HG03025 (cell line): ENCODE results near the gene CYP8B1.

Experiments
- ATAC-seq: cut with Tn5 transposase; IDR thresholded peaks from one replicate; pipeline ENCODE4 v1.9.1; 2021; ENCODE audit warnings: mild to moderate bottlenecking, moderate library complexity; ENCODE audit not compliant: unreplicated experiment, low FRiP score

The CYP8B1 gene

DNA sequence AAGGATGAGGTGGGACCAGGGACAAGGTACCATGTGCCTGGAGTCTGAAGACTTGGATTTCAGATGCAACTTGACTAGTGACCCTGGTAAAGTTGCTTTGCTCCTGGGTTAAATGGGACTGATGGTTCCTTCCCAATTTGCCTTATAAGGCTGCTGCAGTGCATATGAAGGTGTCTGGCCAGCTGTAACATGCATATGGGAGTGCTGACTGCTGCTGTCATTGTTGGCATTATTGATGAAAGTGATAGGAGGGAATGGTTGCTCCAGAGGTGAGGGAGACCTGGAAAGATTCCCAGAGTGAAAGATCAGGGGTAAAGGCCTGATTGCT is 20.5 kb downstream of the CYP8B1 start:
- no peak for ATAC-seq

GRCh38 chr3:42853739-42854302 is 21.9 kb downstream of the CYP8B1 start:
- ATAC-seq, result no peak

GRCh38 chr3:42853056-42853455 is 22.6 kb downstream of the CYP8B1 start:
- no peak for ATAC-seq

- no peak for ATAC-seq
Measured at GRCh38 chr3:42852441-42852840, 23.2 kb downstream of the CYP8B1 start.

DNA sequence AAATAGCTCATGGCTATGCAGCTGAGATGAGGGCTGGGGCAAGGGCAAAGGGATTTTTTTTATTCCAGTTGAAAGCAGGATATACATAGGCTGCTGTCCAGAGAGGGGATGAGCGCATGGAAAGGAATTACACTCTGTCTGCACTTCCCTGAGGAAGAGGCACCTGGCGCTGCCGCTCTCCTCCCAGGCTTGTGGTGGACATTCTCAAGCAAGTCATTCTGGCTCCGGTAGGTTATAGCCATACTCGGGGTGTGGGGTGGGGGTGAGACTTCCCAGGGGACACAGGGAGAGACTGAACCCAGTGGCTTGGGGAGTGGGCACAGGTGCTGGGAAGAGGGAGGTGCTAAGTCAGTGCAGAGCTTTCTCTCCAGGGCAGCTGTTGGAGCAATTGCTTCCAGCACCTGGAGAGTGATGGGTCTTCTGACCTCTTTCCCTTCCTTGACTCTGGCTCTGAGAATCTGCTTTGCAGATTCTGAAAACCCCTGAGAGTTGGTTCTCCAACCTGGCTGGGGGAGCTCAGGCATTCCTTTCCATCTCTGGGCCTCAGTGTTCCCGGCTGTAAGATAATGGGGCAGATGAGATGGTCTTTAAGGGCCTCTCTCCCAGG is 24.3 kb downstream of the CYP8B1 start:
- no peak for ATAC-seq

GRCh38 chr3:42850263-42850662 is 25.4 kb downstream of the CYP8B1 start:
- no peak for ATAC-seq

DNA sequence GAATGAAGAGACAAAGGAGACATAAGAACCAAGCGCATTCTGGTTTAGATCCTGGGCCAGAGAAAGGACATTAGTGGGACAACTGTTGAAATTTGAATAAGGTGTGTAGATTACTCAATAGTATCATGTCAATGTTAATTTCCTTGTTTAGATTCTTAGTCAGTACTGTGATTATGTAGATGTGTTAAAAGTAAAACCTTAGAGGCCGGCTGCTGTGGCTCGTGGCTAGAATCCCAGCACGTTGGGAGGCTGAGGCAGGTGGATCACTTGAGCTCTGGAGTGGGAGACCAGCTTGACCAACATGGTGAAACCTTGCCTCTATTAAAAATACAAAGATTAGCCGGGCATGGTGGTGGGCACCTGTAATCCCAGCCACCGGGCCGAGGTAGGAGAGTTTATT is 26.7 kb downstream of the CYP8B1 start:
- no peak for ATAC-seq

- ATAC-seq, result no peak
Measured at GRCh38 chr3:42847731-42848130, 27.9 kb downstream of the CYP8B1 start.

GRCh38 chr3:42846685-42847522 is 28.8 kb downstream of the CYP8B1 start:
- ATAC-seq, result peak; percentile 64

- ATAC-seq, result no peak
Measured at GRCh38 chr3:42844815-42845214, 30.9 kb downstream of the CYP8B1 start.

GRCh38 chr3:42844412-42844713 is 31.3 kb downstream of the CYP8B1 start:
- ATAC-seq, result no peak

DNA sequence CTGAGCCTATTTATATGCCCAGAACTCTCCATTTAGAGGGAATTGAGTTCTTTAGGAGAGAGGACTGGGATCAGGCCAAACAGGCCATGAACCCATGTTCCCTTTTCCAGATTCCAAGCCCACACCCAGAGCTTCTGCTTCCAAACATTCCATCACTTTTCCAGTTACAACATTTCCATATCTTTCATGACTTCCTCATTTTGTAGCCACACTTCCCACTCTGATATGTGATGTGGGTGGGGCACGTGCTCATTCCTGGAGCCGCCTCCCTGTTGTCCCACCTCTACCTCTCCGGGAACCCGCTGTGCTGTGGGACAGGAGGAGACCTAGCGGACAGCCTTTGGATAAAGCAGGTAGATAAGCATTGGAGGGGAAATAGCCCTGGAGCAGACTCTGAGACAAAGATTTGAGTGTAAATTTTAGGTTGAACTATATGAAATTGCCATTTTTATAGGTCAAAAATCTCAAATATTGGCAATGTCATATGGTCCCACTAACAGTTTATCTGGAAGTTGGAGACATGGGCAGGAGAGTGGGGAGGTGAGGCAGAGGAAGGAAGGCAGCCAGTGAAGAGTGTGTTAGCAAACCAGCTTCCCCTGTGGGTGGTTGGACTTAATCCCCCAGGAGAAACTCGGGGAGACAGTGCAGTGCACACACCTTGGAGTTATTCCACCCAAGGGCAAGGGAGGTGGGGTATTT is 31.8 kb downstream of the CYP8B1 start:
- no peak for ATAC-seq

- ATAC-seq, result no peak
Measured at GRCh38 chr3:42841332-42841731, 34.3 kb downstream of the CYP8B1 start.

- peak; percentile 95 for ATAC-seq
Measured at GRCh38 chr3:42839616-42840015, 36.1 kb downstream of the CYP8B1 start.

GRCh38 chr3:42838571-42838970 is 37.1 kb downstream of the CYP8B1 start:
- no peak for ATAC-seq

DNA sequence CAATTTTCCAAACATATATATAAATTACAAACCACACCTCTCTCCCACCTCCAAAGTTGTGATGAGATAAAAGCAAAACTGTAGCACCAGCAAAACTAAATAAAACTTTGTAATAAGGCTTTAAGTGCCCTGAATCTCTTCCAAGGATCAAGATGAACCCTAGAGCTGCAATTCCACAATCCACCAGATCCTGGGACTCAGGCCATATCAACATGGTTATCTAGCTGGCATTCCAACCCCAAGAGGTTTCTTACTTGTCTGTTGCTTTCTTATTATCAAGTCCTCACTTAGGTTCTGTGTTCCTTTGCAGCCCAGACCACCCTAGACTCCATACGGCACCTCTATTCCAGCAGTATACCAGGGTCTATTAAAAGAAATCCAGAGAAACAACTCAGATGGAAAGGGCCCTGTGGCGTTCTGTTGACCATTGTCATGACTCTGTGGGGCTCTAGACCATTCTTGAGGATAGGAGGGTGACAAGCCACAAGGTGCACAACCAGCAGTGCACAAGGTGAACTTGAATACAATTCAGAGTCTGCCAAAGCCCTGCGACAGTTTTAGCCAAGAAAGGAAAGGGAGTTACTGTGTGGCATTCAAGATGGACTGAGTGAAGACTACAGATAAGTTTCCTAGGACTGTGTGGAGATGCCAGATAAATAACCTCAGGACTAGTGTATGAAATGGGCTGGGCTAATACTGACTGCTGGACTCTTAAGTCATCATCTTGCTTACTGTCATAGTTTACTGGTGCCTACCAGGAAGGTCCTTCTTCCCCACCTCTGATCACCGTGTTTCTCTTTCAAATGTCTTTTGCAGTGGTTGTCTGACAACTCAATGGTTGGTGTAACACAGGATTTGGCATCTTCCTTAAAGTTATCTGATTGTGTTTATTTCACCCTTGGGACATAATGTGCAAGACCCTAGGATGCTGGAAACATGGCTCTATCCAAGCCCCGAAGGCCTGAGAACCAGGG is 39.2 kb downstream of the CYP8B1 start:
- no peak for ATAC-seq

GRCh38 chr3:42831321-42831713 is 44.4 kb downstream of the CYP8B1 start:
- ATAC-seq, result peak; percentile 72

DNA sequence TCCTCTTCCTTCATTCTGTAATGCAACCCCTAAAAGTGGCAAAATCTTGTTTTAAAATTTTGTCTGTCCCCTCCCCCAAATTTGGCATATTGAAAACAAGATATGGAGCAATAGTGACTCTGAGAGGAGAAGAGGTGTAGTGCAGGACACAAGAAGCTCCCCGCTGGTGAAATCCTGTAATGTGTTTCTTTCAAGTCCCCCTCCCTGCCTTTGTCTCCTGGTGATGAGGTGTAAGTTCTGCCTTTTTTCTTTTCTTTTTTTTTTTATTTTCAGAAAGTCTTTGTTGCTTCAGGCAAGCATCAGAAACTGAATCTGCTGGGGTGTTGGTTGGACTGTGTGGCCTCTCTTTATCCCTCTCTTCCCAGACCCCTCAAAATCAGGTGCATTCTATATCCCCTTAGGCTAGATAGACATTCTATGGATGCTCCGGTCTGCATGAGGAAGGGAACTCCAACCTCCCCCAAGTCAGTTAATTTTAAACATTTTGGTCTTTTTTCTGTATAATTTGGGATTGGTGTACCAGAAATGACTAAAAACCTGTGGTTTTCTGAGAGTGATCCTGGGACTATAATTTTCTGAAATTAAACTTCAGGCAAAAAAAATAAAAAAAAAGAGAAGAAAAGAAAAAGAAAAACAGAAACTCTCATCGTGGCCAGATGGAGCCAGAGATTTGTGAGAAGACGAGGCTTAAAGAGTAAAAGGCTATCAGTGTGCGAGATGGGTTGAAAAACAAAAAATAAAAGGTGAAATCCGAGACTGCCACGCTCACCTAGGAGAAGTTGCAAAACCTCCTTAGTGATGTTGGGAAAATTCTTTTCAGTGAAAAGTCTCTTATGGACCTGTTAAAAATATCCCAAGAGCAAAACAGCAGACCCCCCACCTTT is 45.0 kb downstream of the CYP8B1 start:
- ATAC-seq, result no peak

GRCh38 chr3:42829628-42830436 is 45.8 kb downstream of the CYP8B1 start:
- no peak for ATAC-seq
